ENCODE data around the gene GNAI1.
A peak's percentile ranks its signal among the peaks of the same experiment; 100 is the strongest.

The GNAI1 gene

GRCh38 chr7:80110376-80110775 is 24.3 kb upstream of the GNAI1 start:
- H3K9me3 ChIP-seq: no peaks in the 10 kb centered on the region
- H3K4me1 ChIP-seq: peaks cover 2% of the 10 kb centered on the region

GRCh38 chr7:80114159-80114558 is 20.5 kb upstream of the GNAI1 start:
- DNase-seq (ENCODE audit: low spot score in 2 of 2): no peak
- Histone ChIP-seq H3K9me3 (no peaks in the 10 kb centered on the region), H3K36me3 (replicated peaks) (no peaks in the 10 kb centered on the region), H3K4me1 (no peaks in the 10 kb centered on the region), H3K4me3 (no peak overlapping the region), H3K27me3 (ENCODE audit: low read depth) (no peaks in the 10 kb centered on the region)
- in situ Hi-C loops (cut with MboI; ENCODE audit: low sequenced_read_pairs): no loop called here

More at GRCh38 chr7:80110376-80110775, 24.3 kb upstream of the GNAI1 start:
- no peaks in the 10 kb centered on the region for H3K36me3 ChIP-seq (replicated peaks)
- H3K4me3 ChIP-seq: no peak overlapping the region
- no peak for DNase-seq (ENCODE audit: low spot score in 2 of 2)
- no peaks in the 10 kb centered on the region for H3K27me3 ChIP-seq (ENCODE audit: low read depth)
- in situ Hi-C loops (cut with MboI; ENCODE audit: low sequenced_read_pairs): no loop called here

GRCh38 chr7:80124526-80125264 is 9.9 kb upstream of the GNAI1 start:
- in situ Hi-C loops (cut with MboI; ENCODE audit: low sequenced_read_pairs): loop anchor here (25.0 kb wide), 1 partner anchor 288 kb away; no protein-coding TSS in a partner anchor
- Histone ChIP-seq H3K27me3 (ENCODE audit: low read depth) (no peaks in the 10 kb centered on the region), H3K4me3 (no peak overlapping the region), H3K36me3 (replicated peaks) (no peaks in the 10 kb centered on the region), H3K9me3 (no peaks in the 10 kb centered on the region), H3K4me1 (peaks cover 5% of the 10 kb centered on the region; the same call in 1 of the 2 replicates)
- DNase-seq (ENCODE audit: low spot score in 2 of 2): no peak

- Histone ChIP-seq H3K27me3 (ENCODE audit: low read depth) (no peaks in the 10 kb centered on the region), H3K9me3 (no peaks in the 10 kb centered on the region), H3K4me1 (peaks cover 5% of the 10 kb centered on the region; the same call in 1 of the 2 replicates), H3K36me3 (replicated peaks) (no peaks in the 10 kb centered on the region), H3K4me3 (no peak overlapping the region)
- DNase-seq (ENCODE audit: low spot score in 2 of 2): peak; percentile 25 to 33
- in situ Hi-C loops (cut with MboI; ENCODE audit: low sequenced_read_pairs): loop anchor here (25.0 kb wide), 1 partner anchor 285 kb away; no protein-coding TSS in a partner anchor
Observed at GRCh38 chr7:80127412-80128160, 7.0 kb upstream of the GNAI1 start.

GRCh38 chr7:80128918-80129317 is 5.7 kb upstream of the GNAI1 start:
- Histone ChIP-seq H3K4me3 (no peak overlapping the region), H3K4me1 (peaks cover 5% of the 10 kb centered on the region), H3K36me3 (replicated peaks) (no peaks in the 10 kb centered on the region), H3K9me3 (no peaks in the 10 kb centered on the region), H3K27me3 (ENCODE audit: low read depth) (no peaks in the 10 kb centered on the region)
- in situ Hi-C loops (cut with MboI; ENCODE audit: low sequenced_read_pairs): loop anchor here (25.0 kb wide), 1 partner anchor 283 kb away; no protein-coding TSS in a partner anchor
- DNase-seq (ENCODE audit: low spot score in 2 of 2): no peak

GRCh38 chr7:80129785-80130184 is 4.8 kb upstream of the GNAI1 start:
- Histone ChIP-seq H3K4me3 (no peak overlapping the region), H3K4me1 (peaks cover 9% of the 10 kb centered on the region), H3K9me3 (no peaks in the 10 kb centered on the region), H3K27me3 (ENCODE audit: low read depth) (no peaks in the 10 kb centered on the region), H3K36me3 (replicated peaks) (no peaks in the 10 kb centered on the region; the same call in 1 of the 2 replicates)
- DNase-seq (ENCODE audit: low spot score in 2 of 2): no peak
- in situ Hi-C loops (cut with MboI; ENCODE audit: low sequenced_read_pairs): loop anchor here (25.0 kb wide), 1 partner anchor 283 kb away; no protein-coding TSS in a partner anchor

- in situ Hi-C loops (cut with MboI; ENCODE audit: low sequenced_read_pairs): loop anchor here (25.0 kb wide), 1 partner anchor 280 kb away; no protein-coding TSS in a partner anchor
- no peak for DNase-seq (ENCODE audit: low spot score in 2 of 2)
- H3K9me3 ChIP-seq: no peaks in the 10 kb centered on the region
- H3K4me1 ChIP-seq: peaks cover 13% of the 10 kb centered on the region
- no peak overlapping the region for H3K4me3 ChIP-seq
- no peaks in the 10 kb centered on the region; the same call in 1 of the 2 replicates for H3K36me3 ChIP-seq (replicated peaks)
- no peaks in the 10 kb centered on the region for H3K27me3 ChIP-seq (ENCODE audit: low read depth)
Observed at GRCh38 chr7:80131675-80132435, 2.8 kb upstream of the GNAI1 start.

GRCh38 chr7:80132594-80132993 is 2.0 kb upstream of the GNAI1 start:
- peaks cover 15% of the 10 kb centered on the region for H3K4me1 ChIP-seq
- no peaks in the 10 kb centered on the region for H3K27me3 ChIP-seq (ENCODE audit: low read depth)
- H3K9me3 ChIP-seq: no peaks in the 10 kb centered on the region
- DNase-seq (ENCODE audit: low spot score in 2 of 2): no peak
- H3K36me3 ChIP-seq (replicated peaks): no peaks in the 10 kb centered on the region; the same call in 1 of the 2 replicates
- in situ Hi-C loops (cut with MboI; ENCODE audit: low sequenced_read_pairs): loop anchor here (25.0 kb wide), 1 partner anchor 280 kb away; no protein-coding TSS in a partner anchor
- no peak overlapping the region for H3K4me3 ChIP-seq

- in situ Hi-C loops (cut with MboI; ENCODE audit: low sequenced_read_pairs): loop anchor here (25.0 kb wide), 1 partner anchor 279 kb away; no protein-coding TSS in a partner anchor
- H3K9me3 ChIP-seq: no peaks in the 10 kb centered on the region
- H3K27me3 ChIP-seq (ENCODE audit: low read depth): no peaks in the 10 kb centered on the region
- no peak for DNase-seq (ENCODE audit: low spot score in 2 of 2)
- no peaks in the 10 kb centered on the region; the same call in 1 of the 2 replicates for H3K36me3 ChIP-seq (replicated peaks)
- no peak overlapping the region; the same call in 1 of the 2 replicates for H3K4me3 ChIP-seq
- H3K4me1 ChIP-seq: peaks cover 21% of the 10 kb centered on the region
Observed at GRCh38 chr7:80133361-80134114, 1.1 kb upstream of the GNAI1 start.

- in situ Hi-C loops (cut with MboI; ENCODE audit: low sequenced_read_pairs): loop anchor here (25.0 kb wide), 1 partner anchor 278 kb away; no protein-coding TSS in a partner anchor
- Histone ChIP-seq H3K9me3 (no peaks in the 10 kb centered on the region), H3K4me1 (peaks cover 26% of the 10 kb centered on the region), H3K27me3 (ENCODE audit: low read depth) (no peaks in the 10 kb centered on the region), H3K36me3 (replicated peaks) (no peaks in the 10 kb centered on the region; the same call in 1 of the 2 replicates), H3K4me3 (peak overlapping the region; percentile 95)
- no peak for DNase-seq (ENCODE audit: low spot score in 2 of 2)
Observed at GRCh38 chr7:80134115-80134535, 506 bp upstream of the GNAI1 start.

- Histone ChIP-seq H3K36me3 (replicated peaks) (no peaks in the 10 kb centered on the region; the same call in 1 of the 2 replicates), H3K4me3 (peak overlapping the region; percentile 95), H3K9me3 (no peaks in the 10 kb centered on the region), H3K4me1 (peaks cover 26% of the 10 kb centered on the region), H3K27me3 (ENCODE audit: low read depth) (no peaks in the 10 kb centered on the region)
- peak; percentile 38 to 54 for DNase-seq (ENCODE audit: low spot score in 2 of 2)
- in situ Hi-C loops (cut with MboI; ENCODE audit: low sequenced_read_pairs): loop anchor here (25.0 kb wide), 1 partner anchor 277 kb away; no protein-coding TSS in a partner anchor
Observed at GRCh38 chr7:80135309-80136104, 876 bp downstream of the GNAI1 start.
